Right lobe of liver (tissue), 6 donors: ENCODE results near the gene PRDM12. TPM values are rescaled to one million over a fixed set of nuclear protein-coding genes. Genes with fewer than 3 reads are reported as not detected.

Source experiments
- ATAC-seq, 4 donors: fragments of 200-7000 bp; cut with Tn5 transposase; one replicate each; pipeline ENCODE4 v1.9.1; 2020; ENCODE audit warnings: mild to moderate bottlenecking in 4 of 4, moderate library complexity in 4 of 4
- DNase-seq, 3 donors: peaks; one replicate each; pipeline ENCODE4 v3.0.0-alpha.2; 2020
- H3K27ac ChIP-seq, 3 donors: fragments of 200-600 bp; one replicate each; pipeline ENCODE4 v1.8.0; 2022
- H3K27me3 ChIP-seq, 2 donors: fragments of 200-600 bp; one replicate each; pipeline ENCODE4 v1.8.0; 2022
- H3K36me3 ChIP-seq, 4 donors: fragments of 200-600 bp; sonication (generic) in 1 of 4; one replicate each; pipeline versions ENCODE4 v1.5.1 to v1.8.0; 2017 to 2022; ENCODE audit warnings: control low read depth in 1 of 4
- H3K4me1 ChIP-seq, 4 donors: fragments of 200-600 bp; sonication (generic) in 1 of 4; one replicate each; pipeline versions ENCODE4 v1.5.1 to v1.8.0; 2017 to 2022; ENCODE audit warnings: control low read depth in 1 of 4
- H3K4me3 ChIP-seq, 3 donors: fragments of 200-600 bp; one replicate each; pipeline ENCODE4 v1.8.0; 2022
- H3K9me3 ChIP-seq, 4 donors: fragments of 200-600 bp; sonication (generic) in 1 of 4; one replicate each; pipeline versions ENCODE4 v1.5.1 to v1.8.0; 2017 to 2022; ENCODE audit warnings: control low read depth in 1 of 4
- POLR2A ChIP-seq: fragments of 450-650 bp; IDR thresholded peaks from one replicate; pipeline ENCODE4 v1.6.1; 2017; ENCODE audit warnings: antibody characterized with exemption, mild to moderate bottlenecking
- WGBS: methylation state at CpG from one replicate; pipeline ENCODE4 v1.1.6; 2018; ENCODE audit warnings: low coverage, low lambda C conversion rate; ENCODE audit not compliant: insufficient coverage; ENCODE audit errors: missing lambda C conversion rate; 5-methylcytosine and 5-hydroxymethylcytosine counted together
- intact Hi-C, 2 donors: fragments of 100-400 bp; cut with DNase I; formaldehyde crosslinking; loops; one replicate each; pipeline versions ENCODE4 v1.11.2 to v1.14.1; 2022
- total RNA-seq, 6 experiments: library from RNA; depleted of rRNA in 2 of 6; stranded (reverse); fragments of >200 nt in 2 of 6; fragmentation: NEBNext Ultra II Directional in 3 of 6; extraction: Animal tissue kit (Norgen Biotek cat#: 25700) in 3 of 6; gene quantifications; one replicate each; pipeline versions ENCODE4 v1.1.0 to v1.2.4, GENCODE V29; 2016 to 2023
- TF ChIP-seq, protein P1 (sequence below), 4 donors: fragments of 200-600 bp in 3 of 4; fragments of 450-650 bp in 1 of 4; IDR thresholded peaks; one replicate each; pipeline versions ENCODE4 v1.5.1 to v1.8.0; 2016 to 2022; ENCODE audit warnings: antibody characterized with exemption in 4 of 4, mild to moderate bottlenecking in 2 of 4
- donor health status: DM: no; HTN: yes; CAD: no.
- donor health status: DM: no; HTN: no; CAD: no.
- donor health status: DM: no; HTN: no; CAD: no.
- donor health status: DM: no; HTN: yes; CAD: no.
- donor health status: DM: no; HTN: yes; CAD: no.

The PRDM12 gene
- total RNA-seq, 6 experiments from 2014 or later, result 0.15 TPM; not detected in 5

DNA sequence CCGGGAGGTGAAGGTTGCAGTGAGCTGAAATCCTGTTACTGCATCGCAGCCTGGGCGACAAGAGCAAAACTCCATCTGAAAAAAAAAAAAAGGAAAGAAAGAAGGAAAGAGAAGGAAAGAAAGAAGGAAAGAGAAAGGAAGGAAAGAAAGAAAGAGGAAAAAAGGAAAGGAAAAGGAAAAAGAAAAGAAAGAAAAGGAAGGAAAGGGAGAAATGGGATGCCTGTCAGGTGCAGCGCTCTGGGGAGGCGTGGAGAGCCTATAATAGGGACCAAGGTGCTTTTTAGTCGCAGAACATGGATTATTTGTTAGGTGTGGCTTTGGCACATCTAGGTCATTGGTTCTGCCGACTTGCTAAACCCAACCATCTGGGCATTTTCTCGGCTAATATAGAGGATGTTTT, 47.1 kb downstream of the PRDM12 start:
- H3K36me3 ChIP-seq, result no peaks in the 10 kb centered on the region
- H3K27me3 ChIP-seq, result no peaks in the 10 kb centered on the region
- peaks cover 0 to 30% (median 0%) of the 10 kb centered on the region in 4 donors for H3K4me1 ChIP-seq
- WGBS, result 91% methylated on average over 8 of the region's 8 CpGs
- DNase-seq (no peak), ATAC-seq (no peak)
- intact Hi-C loops, result no loop called here
- no peak for TF ChIP-seq POLR2A
- TF ChIP-seq, protein P1, sequence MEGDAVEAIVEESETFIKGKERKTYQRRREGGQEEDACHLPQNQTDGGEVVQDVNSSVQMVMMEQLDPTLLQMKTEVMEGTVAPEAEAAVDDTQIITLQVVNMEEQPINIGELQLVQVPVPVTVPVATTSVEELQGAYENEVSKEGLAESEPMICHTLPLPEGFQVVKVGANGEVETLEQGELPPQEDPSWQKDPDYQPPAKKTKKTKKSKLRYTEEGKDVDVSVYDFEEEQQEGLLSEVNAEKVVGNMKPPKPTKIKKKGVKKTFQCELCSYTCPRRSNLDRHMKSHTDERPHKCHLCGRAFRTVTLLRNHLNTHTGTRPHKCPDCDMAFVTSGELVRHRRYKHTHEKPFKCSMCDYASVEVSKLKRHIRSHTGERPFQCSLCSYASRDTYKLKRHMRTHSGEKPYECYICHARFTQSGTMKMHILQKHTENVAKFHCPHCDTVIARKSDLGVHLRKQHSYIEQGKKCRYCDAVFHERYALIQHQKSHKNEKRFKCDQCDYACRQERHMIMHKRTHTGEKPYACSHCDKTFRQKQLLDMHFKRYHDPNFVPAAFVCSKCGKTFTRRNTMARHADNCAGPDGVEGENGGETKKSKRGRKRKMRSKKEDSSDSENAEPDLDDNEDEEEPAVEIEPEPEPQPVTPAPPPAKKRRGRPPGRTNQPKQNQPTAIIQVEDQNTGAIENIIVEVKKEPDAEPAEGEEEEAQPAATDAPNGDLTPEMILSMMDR (IDR thresholded peaks at IDR 0.05), result no peak
- H3K4me3 ChIP-seq, result no peak overlapping the region
- H3K27ac ChIP-seq, result no peak overlapping the region
- no peaks in the 10 kb centered on the region for H3K9me3 ChIP-seq

- ATAC-seq (peak; percentile 91 to 98 (median 96)), DNase-seq (peak; percentile 99)
- TF ChIP-seq, protein P1 (IDR thresholded peaks at IDR 0.05), result no peak
- TF ChIP-seq POLR2A, result peak; percentile 82
- Histone ChIP-seq H3K27ac (peak overlapping the region; percentile 96 to 97 (median 97)), H3K9me3 (no peaks in the 10 kb centered on the region), H3K27me3 (no peaks in the 10 kb centered on the region), H3K4me1 (peaks cover 0 to 31% (median 0%) of the 10 kb centered on the region in 4 donors), H3K36me3 (no peaks in the 10 kb centered on the region), H3K4me3 (peak overlapping the region; percentile 90 to 97 (median 92))
- intact Hi-C loops, result no loop called here
- WGBS, result 0% methylated on average over 15 of the region's 68 CpGs
Observed at GRCh38 chr9:130712564-130713285, 48.3 kb downstream of the PRDM12 start.

DNA sequence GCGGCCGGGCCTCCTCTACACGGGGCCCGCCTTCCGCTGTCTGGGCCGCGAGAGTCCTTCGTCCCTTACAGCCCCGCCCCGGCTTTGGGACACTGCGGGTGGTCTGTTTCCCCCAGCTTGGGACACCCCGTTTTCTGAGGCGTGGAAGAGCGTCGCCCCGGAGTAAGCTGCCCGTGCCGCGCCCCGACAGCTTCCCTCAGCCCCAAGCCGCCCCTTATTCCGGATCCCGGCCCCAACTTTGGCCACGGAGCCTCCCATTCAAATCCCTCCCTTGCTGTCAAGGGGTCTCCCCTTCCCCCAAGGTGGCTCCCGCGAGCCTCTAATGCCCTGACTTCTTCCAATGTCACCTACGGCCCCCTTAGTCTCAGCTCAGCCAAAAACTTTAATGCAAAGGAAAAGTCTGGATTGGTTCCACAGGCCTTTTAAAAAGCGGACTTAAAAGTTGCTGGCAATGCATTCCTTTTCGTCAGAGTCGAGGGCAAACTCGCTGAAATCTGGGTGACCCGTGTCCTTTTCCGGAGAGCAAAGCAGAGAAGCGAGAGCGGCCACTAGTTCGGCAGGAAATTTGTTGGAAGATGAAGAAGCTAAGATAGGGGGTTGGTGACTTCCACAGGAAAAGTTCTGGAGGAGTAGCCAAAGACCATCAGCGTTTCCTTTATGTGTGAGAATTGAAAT, 49.0 kb downstream of the PRDM12 start:
- H3K4me1 ChIP-seq, result peaks cover 0 to 31% (median 0%) of the 10 kb centered on the region in 4 donors
- no peaks in the 10 kb centered on the region for H3K27me3 ChIP-seq

DNA sequence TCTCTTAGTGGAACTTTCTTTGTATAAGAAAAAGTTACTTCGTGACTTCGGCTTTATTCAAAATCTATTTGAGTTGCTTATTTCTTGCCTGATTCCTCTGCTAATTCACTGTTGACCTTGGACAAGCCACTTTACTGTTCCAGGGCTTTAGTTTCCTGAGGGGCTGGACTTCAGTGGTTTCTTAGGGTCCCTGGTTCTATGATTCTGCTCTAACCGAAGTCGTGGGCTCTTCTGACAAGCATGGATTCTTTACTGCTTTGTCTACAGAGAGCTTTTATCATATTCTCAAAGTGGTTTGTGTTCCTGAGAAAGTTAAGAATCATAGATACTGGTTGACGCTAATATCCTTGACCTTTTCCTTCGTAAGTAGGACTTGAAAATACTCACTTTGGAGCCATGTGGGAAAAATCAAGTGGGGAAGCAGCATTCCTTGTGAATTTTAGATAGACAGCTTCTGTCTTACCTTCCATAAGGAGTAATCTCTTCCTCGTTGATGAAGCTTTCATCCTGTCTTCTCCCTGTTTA, 50.3 kb downstream of the PRDM12 start:
- Histone ChIP-seq H3K27me3 (no peaks in the 10 kb centered on the region), H3K36me3 (no peaks in the 10 kb centered on the region), H3K9me3 (no peaks in the 10 kb centered on the region), H3K4me3 (peak overlapping the region; percentile 90 to 97 (median 92)), H3K27ac (peak overlapping the region in 2 of 3 donors; percentile 18 to 96), H3K4me1 (peaks cover 0 to 31% (median 0%) of the 10 kb centered on the region in 4 donors)
- TF ChIP-seq POLR2A, result no peak
- TF ChIP-seq, protein P1 (IDR thresholded peaks at IDR 0.05), result no peak
- WGBS, result 19% methylated on average over 7 of the region's 7 CpGs
- DNase-seq (no peak), ATAC-seq (no peak)
- intact Hi-C loops, result no loop called here

More for the DNA sequence above, 49.0 kb downstream of the PRDM12 start:
- DNase-seq, result peak; percentile 54 to 69 (median 69)
- intact Hi-C loops, result no loop called here
- under 1% methylated on average over 23 of the region's 37 CpGs for WGBS
- peak overlapping the region; percentile 90 to 97 (median 92) for H3K4me3 ChIP-seq
- peak; percentile 8 to 30 (median 13) for ATAC-seq
- TF ChIP-seq, protein P1 (IDR thresholded peaks at IDR 0.05), result no peak
- TF ChIP-seq POLR2A, result no peak
- H3K36me3 ChIP-seq, result no peaks in the 10 kb centered on the region
- H3K9me3 ChIP-seq, result no peaks in the 10 kb centered on the region
- peak overlapping the region; percentile 96 to 97 (median 97) for H3K27ac ChIP-seq
